ENCODE results near the gene ADAMTS17. TPM values are rescaled to one million over a fixed set of nuclear protein-coding genes. Genes with fewer than 3 reads are reported as not detected.

Gene ADAMTS17
- total RNA-seq, 4 donors from 2014 or later = 6.0 to 17.6 (median 8.2) TPM

DNA sequence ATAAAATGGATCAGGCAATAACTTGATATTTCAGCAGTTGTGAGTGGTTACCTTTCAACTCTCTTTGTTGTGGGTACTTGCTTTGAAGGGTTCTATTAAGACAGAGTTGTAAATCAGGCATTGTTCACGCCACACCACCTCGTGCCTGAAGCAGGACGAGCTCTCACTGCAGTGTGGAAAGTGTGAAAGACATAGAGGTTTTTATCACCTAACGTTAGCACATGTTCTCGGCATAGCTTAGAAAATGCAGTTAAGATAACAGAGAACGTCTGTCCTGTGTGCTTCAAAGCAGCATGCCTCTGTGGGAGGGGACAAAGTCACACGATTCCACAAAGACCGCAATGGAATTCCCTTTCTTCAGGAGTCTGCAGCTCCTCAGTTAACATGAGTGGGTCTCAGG, 7.8 kb downstream of the ADAMTS17 start:
- no peak overlapping the region for H3K27ac ChIP-seq
- H3K4me3 ChIP-seq = no peak overlapping the region
- H3K9me3 ChIP-seq = no peaks in the 10 kb centered on the region
- H3K27me3 ChIP-seq = no peaks in the 10 kb centered on the region
- H3K36me3 ChIP-seq = no peaks in the 10 kb centered on the region
- in situ Hi-C loops (cut with MboI; ENCODE audit: low pct_ligation_motif_present in 1 of 4, low pct_unique_long_range_greater_than_20kb in 1 of 4, low sequenced_read_pairs in 3 of 4) = loop anchor here in 3 of 4 donors (10.0 to 25.0 kb wide), 2 partner anchors 228 to 399 kb away; no protein-coding TSS in a partner anchor
- no peak for TF ChIP-seq POLR2A (IDR thresholded peaks at IDR 0.05)
- no peak for TF ChIP-seq EP300 (IDR thresholded peaks at IDR 0.05; ENCODE audit: low read depth)
- TF ChIP-seq CTCF (IDR thresholded peaks at IDR 0.05) = no peak
- no peak for TF ChIP-seq POLR2AphosphoS5 (IDR thresholded peaks at IDR 0.05)
- peaks cover 0 to 4% (median 0%) of the 10 kb centered on the region in 4 donors for H3K4me1 ChIP-seq
- WGBS, 2 donors (ENCODE audit: low coverage in 1 of 2) = 61% methylated on average over 8 of the region's 8 CpGs; no CpG with 5 or more reads in 1 of the 2 donors
- intact Hi-C loops (cut with DNase I; ENCODE audit: low total_unique reads) = no loop called here
- DNase-seq = no peak

DNA sequence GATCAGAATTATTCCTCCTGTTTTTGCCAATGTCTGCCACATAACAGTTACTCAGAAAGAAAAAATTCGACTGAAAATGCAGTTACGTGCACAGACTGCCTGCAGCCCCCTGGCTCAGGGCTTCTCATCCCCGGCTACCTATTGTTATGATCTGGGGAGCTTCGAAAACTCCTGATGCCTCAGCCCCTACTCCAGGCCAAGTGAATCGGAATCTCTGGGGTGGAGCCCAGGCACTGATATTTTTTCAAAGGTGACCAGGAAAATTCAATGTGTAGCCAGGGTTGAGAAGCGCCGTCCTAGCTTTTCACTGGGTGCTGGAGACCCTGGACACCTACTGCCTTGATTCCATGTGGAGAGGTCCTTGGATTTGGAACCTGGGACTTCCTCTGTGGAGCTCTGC, 8.5 kb downstream of the ADAMTS17 start:
- WGBS, 2 donors (ENCODE audit: low coverage in 1 of 2) = 80 to 93% methylated on average over 1 to 7 of the region's 7 CpGs
- Histone ChIP-seq H3K27ac (no peak overlapping the region), H3K4me1 (no peaks in the 10 kb centered on the region), H3K27me3 (no peaks in the 10 kb centered on the region), H3K4me3 (no peak overlapping the region), H3K36me3 (no peaks in the 10 kb centered on the region), H3K9me3 (no peaks in the 10 kb centered on the region)
- TF ChIP-seq POLR2A (IDR thresholded peaks at IDR 0.05) (no peak), CTCF (IDR thresholded peaks at IDR 0.05) (no peak), POLR2AphosphoS5 (IDR thresholded peaks at IDR 0.05) (no peak), EP300 (IDR thresholded peaks at IDR 0.05; ENCODE audit: low read depth) (no peak)
- in situ Hi-C loops (cut with MboI; ENCODE audit: low pct_ligation_motif_present in 1 of 4, low pct_unique_long_range_greater_than_20kb in 1 of 4, low sequenced_read_pairs in 3 of 4) (loop anchor here in 3 of 4 donors (10.0 to 25.0 kb wide), 2 partner anchors 229 to 398 kb away; no protein-coding TSS in a partner anchor), intact Hi-C loops (cut with DNase I; ENCODE audit: low total_unique reads) (no loop called here)
- no peak for DNase-seq

- no peak overlapping the region for H3K27ac ChIP-seq
- intact Hi-C loops (cut with DNase I; ENCODE audit: low total_unique reads) (no loop called here), in situ Hi-C loops (cut with MboI; ENCODE audit: low pct_ligation_motif_present in 1 of 4, low pct_unique_long_range_greater_than_20kb in 1 of 4, low sequenced_read_pairs in 3 of 4) (loop anchor here in 3 of 4 donors (10.0 to 25.0 kb wide), 2 partner anchors 230 to 398 kb away; no protein-coding TSS in a partner anchor)
- no peaks in the 10 kb centered on the region for H3K9me3 ChIP-seq
- WGBS, 2 donors (ENCODE audit: low coverage in 1 of 2) = 84 to 90% methylated on average over 3 to 6 of the region's 6 CpGs
- no peaks in the 10 kb centered on the region for H3K27me3 ChIP-seq
- no peaks in the 10 kb centered on the region for H3K36me3 ChIP-seq
- TF ChIP-seq CTCF (IDR thresholded peaks at IDR 0.05) (no peak), EP300 (IDR thresholded peaks at IDR 0.05; ENCODE audit: low read depth) (no peak), POLR2A (IDR thresholded peaks at IDR 0.05) (no peak), POLR2AphosphoS5 (IDR thresholded peaks at IDR 0.05) (no peak)
- DNase-seq = no peak
- H3K4me3 ChIP-seq = no peak overlapping the region
- H3K4me1 ChIP-seq = no peaks in the 10 kb centered on the region
These were observed 9.1 kb downstream of the ADAMTS17 start for GRCh38 chr15:100332721-100333120.

GRCh38 chr15:100332231-100332630, 9.5 kb downstream of the ADAMTS17 start:
- 85% methylated on average over 13 of the region's 13 CpGs; no CpG with 5 or more reads in 1 of the 2 donors for WGBS, 2 donors (ENCODE audit: low coverage in 1 of 2)
- in situ Hi-C loops (cut with MboI; ENCODE audit: low pct_ligation_motif_present in 1 of 4, low pct_unique_long_range_greater_than_20kb in 1 of 4, low sequenced_read_pairs in 3 of 4) = loop anchor here in 3 of 4 donors (10.0 to 25.0 kb wide), 2 partner anchors 230 to 397 kb away; no protein-coding TSS in a partner anchor
- H3K27me3 ChIP-seq = no peaks in the 10 kb centered on the region

More at GRCh38 chr15:100332231-100332630, 9.5 kb downstream of the ADAMTS17 start:
- H3K9me3 ChIP-seq = no peaks in the 10 kb centered on the region
- H3K4me3 ChIP-seq = no peak overlapping the region
- no peak for TF ChIP-seq POLR2AphosphoS5 (IDR thresholded peaks at IDR 0.05)
- no peak for TF ChIP-seq POLR2A (IDR thresholded peaks at IDR 0.05)
- TF ChIP-seq EP300 (IDR thresholded peaks at IDR 0.05; ENCODE audit: low read depth) = no peak
- TF ChIP-seq CTCF (IDR thresholded peaks at IDR 0.05) = no peak
- H3K4me1 ChIP-seq = no peaks in the 10 kb centered on the region
- no peak for DNase-seq
- H3K27ac ChIP-seq = no peak overlapping the region
- no peaks in the 10 kb centered on the region for H3K36me3 ChIP-seq
- intact Hi-C loops (cut with DNase I; ENCODE audit: low total_unique reads) = no loop called here
